Measurements from ENCODE around the gene UBE2B. TPM values are rescaled to one million over a fixed set of nuclear protein-coding genes. Genes with fewer than 3 reads are reported as not detected.

Gene UBE2B
- total RNA-seq, 1 experiment from 2014 or later, result 186 TPM

DNA sequence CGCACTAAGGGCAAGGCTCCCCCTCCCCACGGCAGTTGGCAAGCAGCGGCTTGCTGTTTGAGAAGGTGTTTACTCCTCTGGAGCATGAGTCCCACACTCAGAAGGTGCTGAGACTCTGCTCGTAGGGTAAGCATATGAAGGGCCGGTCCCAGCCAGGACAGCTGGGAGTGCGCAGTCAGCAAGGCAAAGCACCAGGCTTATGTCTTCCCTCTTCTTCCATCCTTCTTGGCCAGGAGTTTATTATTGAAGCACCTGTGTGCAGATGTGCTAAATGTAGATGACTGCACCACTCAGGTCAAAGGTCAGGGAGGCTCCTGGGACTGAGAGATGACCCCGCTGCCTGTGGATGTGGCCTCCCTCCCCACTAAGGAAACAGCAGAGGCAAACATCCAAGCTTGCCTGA, 67.4 kb downstream of the UBE2B start:
- intact Hi-C loops (cut with micrococcal nuclease), result loop anchor here (1.0 to 2.0 kb wide), 6 partner anchors 27 to 138 kb away; partner anchors contain the start of genes CDKN2AIPNL and UBE2B
- TF ChIP-seq, protein P1, sequence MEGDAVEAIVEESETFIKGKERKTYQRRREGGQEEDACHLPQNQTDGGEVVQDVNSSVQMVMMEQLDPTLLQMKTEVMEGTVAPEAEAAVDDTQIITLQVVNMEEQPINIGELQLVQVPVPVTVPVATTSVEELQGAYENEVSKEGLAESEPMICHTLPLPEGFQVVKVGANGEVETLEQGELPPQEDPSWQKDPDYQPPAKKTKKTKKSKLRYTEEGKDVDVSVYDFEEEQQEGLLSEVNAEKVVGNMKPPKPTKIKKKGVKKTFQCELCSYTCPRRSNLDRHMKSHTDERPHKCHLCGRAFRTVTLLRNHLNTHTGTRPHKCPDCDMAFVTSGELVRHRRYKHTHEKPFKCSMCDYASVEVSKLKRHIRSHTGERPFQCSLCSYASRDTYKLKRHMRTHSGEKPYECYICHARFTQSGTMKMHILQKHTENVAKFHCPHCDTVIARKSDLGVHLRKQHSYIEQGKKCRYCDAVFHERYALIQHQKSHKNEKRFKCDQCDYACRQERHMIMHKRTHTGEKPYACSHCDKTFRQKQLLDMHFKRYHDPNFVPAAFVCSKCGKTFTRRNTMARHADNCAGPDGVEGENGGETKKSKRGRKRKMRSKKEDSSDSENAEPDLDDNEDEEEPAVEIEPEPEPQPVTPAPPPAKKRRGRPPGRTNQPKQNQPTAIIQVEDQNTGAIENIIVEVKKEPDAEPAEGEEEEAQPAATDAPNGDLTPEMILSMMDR (IDR thresholded peaks at IDR 0.05; ENCODE audit: unreplicated experiment), result no peak
- H3K36me3 Mint-ChIP-seq (ENCODE audit: insufficient read depth, unreplicated experiment), result no peaks in the 10 kb centered on the region
- H3K4me1 Mint-ChIP-seq (ENCODE audit: insufficient read depth, unreplicated experiment), result peaks cover 60% of the 10 kb centered on the region
- peak overlapping the region; percentile 61 for H3K27ac Mint-ChIP-seq (ENCODE audit: low read depth, unreplicated experiment)
- no peak for DNase-seq (ENCODE audit: unreplicated experiment)
- H3K27me3 Mint-ChIP-seq (ENCODE audit: insufficient read depth, unreplicated experiment), result no peaks in the 10 kb centered on the region
- BruUV-seq (replicated peaks), result no TSS peak
- CTCF ChIA-PET, result interaction anchor here (0.6 to 6.9 kb wide), 15 partner anchors 20 to 207 kb away, joined by 3 to 86 read pairs (median 3); partner anchors contain the start of genes CDKN2AIPNL, JADE2 and UBE2B
- peak overlapping the region; percentile 53 for H3K4me3 Mint-ChIP-seq (ENCODE audit: unreplicated experiment)
- POLR2A ChIA-PET, result interaction anchor here (0.6 to 8.7 kb wide), 32 partner anchors 9 to 435 kb away, joined by 3 to 321 read pairs (median 4); partner anchors contain the start of genes CDKL3, CDKN2AIPNL, JADE2 and SKP1
- H3K9me3 Mint-ChIP-seq (ENCODE audit: unreplicated experiment), result no peaks in the 10 kb centered on the region

DNA sequence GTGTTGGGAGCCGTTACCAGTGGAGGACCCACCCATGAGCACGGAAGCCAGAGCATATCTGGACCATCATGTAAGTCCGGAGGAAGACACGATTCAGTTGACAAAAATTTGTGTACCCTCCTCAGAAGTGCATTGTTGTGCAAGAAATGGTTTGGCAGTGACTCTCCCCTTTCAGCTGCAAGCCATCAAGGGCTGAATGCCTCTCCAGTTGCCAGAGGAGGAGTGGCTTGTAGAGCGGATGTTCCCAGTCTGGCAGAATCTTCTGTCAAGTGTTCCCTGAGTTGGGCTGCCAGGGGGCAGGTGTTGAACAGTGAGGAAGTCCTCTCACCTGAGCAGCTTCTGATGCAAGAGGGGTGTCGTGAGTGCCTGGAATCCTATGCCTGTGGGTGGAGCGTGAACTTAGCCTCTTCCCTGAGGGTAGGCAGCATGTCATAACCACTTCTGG, 67.9 kb downstream of the UBE2B start:
- intact Hi-C loops (cut with micrococcal nuclease), result loop anchor here (1.0 to 2.0 kb wide), 6 partner anchors 27 to 138 kb away; partner anchors contain the start of genes CDKN2AIPNL and UBE2B
- Mint-ChIP-seq H3K27me3 (ENCODE audit: insufficient read depth, unreplicated experiment) (no peaks in the 10 kb centered on the region), H3K4me1 (ENCODE audit: insufficient read depth, unreplicated experiment) (peaks cover 58% of the 10 kb centered on the region), H3K27ac (ENCODE audit: low read depth, unreplicated experiment) (peak overlapping the region; percentile 61), H3K36me3 (ENCODE audit: insufficient read depth, unreplicated experiment) (no peaks in the 10 kb centered on the region), H3K4me3 (ENCODE audit: unreplicated experiment) (peak overlapping the region; percentile 53), H3K9me3 (ENCODE audit: unreplicated experiment) (no peaks in the 10 kb centered on the region)
- TF ChIP-seq, protein P1 (IDR thresholded peaks at IDR 0.05; ENCODE audit: unreplicated experiment), result no peak
- ChIA-PET CTCF (interaction anchor here (0.6 to 6.9 kb wide), 14 partner anchors 16 to 206 kb away, joined by 3 to 86 read pairs (median 3); partner anchors contain the start of genes CDKN2AIPNL, JADE2 and UBE2B), POLR2A (interaction anchor here (0.6 to 8.7 kb wide), 27 partner anchors 10 to 435 kb away, joined by 3 to 321 read pairs (median 4); partner anchors contain the start of genes CDKL3, CDKN2AIPNL, JADE2 and SKP1)
- BruUV-seq (replicated peaks), result no TSS peak
- peak; percentile 100 for DNase-seq (ENCODE audit: unreplicated experiment)

DNA sequence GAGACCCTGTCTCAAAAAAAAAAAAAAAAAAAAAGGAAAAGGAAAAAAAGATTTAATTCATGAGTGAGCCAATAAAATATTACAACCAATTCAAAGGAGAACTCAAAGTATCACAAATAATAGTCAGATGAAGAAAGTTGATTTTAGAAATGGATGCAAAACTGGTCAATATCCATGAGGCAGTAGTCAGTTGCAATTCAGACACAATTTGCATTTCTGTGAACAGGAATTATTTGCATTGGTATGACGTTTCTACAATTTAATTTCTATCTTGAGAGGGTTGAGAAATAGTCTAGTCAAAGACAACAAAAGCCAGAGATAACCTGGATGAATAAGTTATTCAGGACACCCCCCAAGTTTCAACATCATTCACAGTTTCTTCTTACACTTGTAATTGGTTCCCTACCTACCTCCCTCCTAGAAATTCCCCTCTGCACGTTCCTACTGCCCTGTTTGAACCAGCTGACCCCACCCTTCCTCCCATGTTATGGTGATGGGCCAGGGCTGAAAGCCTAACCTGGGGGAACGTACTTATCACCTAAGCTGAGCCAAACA, 68.9 kb downstream of the UBE2B start:
- BruUV-seq (replicated peaks), result no TSS peak
- Mint-ChIP-seq H3K9me3 (ENCODE audit: unreplicated experiment) (no peaks in the 10 kb centered on the region), H3K27me3 (ENCODE audit: insufficient read depth, unreplicated experiment) (no peaks in the 10 kb centered on the region), H3K4me3 (ENCODE audit: unreplicated experiment) (no peak overlapping the region), H3K36me3 (ENCODE audit: insufficient read depth, unreplicated experiment) (no peaks in the 10 kb centered on the region), H3K4me1 (ENCODE audit: insufficient read depth, unreplicated experiment) (peaks cover 54% of the 10 kb centered on the region), H3K27ac (ENCODE audit: low read depth, unreplicated experiment) (peak overlapping the region; percentile 61)
- intact Hi-C loops (cut with micrococcal nuclease), result no loop called here
- DNase-seq (ENCODE audit: unreplicated experiment), result peak; percentile 63
- ChIA-PET CTCF (interaction anchor here (0.7 to 6.9 kb wide), 8 partner anchors 17 to 71 kb away, joined by 3 to 86 read pairs (median 5); partner anchors contain the start of gene CDKN2AIPNL), POLR2A (interaction anchor here (0.9 to 8.7 kb wide), 13 partner anchors 8 to 85 kb away, joined by 3 to 321 read pairs (median 9); partner anchors contain the start of genes CDKL3, CDKN2AIPNL, JADE2 and UBE2B)
- TF ChIP-seq, protein P1 (IDR thresholded peaks at IDR 0.05; ENCODE audit: unreplicated experiment), result no peak

Other genes starting within 250 kb of the UBE2B start
- gene SKP1, start 194.6 kb upstream of the UBE2B start, total RNA-seq (2022), result 415 and 488 TPM in 2 replicates
- 317 and 359 TPM in 2 replicates for gene PPP2CA, start 145.5 kb upstream of the UBE2B start, total RNA-seq (2022)
- gene CDKL3, start 4.4 kb upstream of the UBE2B start, total RNA-seq (2022), result 9.0 and 12.8 TPM in 2 replicates
- gene CDKN2AIPNL, start 40.3 kb downstream of the UBE2B start, total RNA-seq (2022), result 75.1 and 82.4 TPM in 2 replicates
- 104 and 138 TPM in 2 replicates for gene JADE2, start 154.1 kb downstream of the UBE2B start, total RNA-seq (2022)

Measured in MCF 10A (cell line).